Cardiac fibroblast (primary cell): Measurements from ENCODE around the gene TRMT61A.
A peak's percentile ranks its signal among the peaks of the same experiment; 100 is the strongest.

Source experiments
- DNase-seq, 2 donors: peaks; one replicate each; pipeline versions ENCODE4 v3.0.0 to v3.0.0-alpha.2; 2010; ENCODE audit warnings: low read depth in 2 of 2
- H3K4me3 ChIP-seq, 2 donors: replicated peaks in 1 of 2; 1 replicate in 1 of 2; 2 replicates in 1 of 2; pipeline ENCODE4 v1.5.1; 2011; ENCODE audit warnings: low read depth in 2 of 2, low read length in 2 of 2, mild to moderate bottlenecking in 2 of 2, moderate library complexity in 1 of 2
- CTCF ChIP-seq: IDR thresholded peaks from one replicate; pipeline ENCODE4 v1.5.1; 2011; ENCODE audit warnings: low read depth, mild to moderate bottlenecking, low read length, inconsistent platforms

The TRMT61A gene

GRCh38 chr14:103574707-103575285, 45.8 kb downstream of the TRMT61A start:
- DNase-seq, result no peak
- H3K4me3 ChIP-seq, result no peak overlapping the region

GRCh38 chr14:103576371-103577024, 47.5 kb downstream of the TRMT61A start:
- peak; percentile 84 to 96 for DNase-seq
- no peak for TF ChIP-seq CTCF
- no peak overlapping the region for H3K4me3 ChIP-seq

More at GRCh38 chr14:103574707-103575285, 45.8 kb downstream of the TRMT61A start:
- TF ChIP-seq CTCF, result no peak

GRCh38 chr14:103578401-103579075, 49.5 kb downstream of the TRMT61A start:
- no peak for TF ChIP-seq CTCF
- no peak for DNase-seq
- H3K4me3 ChIP-seq, result no peak overlapping the region

GRCh38 chr14:103581206-103581605, 52.2 kb downstream of the TRMT61A start:
- DNase-seq, result no peak
- no peak for TF ChIP-seq CTCF
- H3K4me3 ChIP-seq, result no peak overlapping the region

- H3K4me3 ChIP-seq, result no peak overlapping the region
- no peak for DNase-seq
- TF ChIP-seq CTCF, result no peak
Measured at GRCh38 chr14:103581954-103582703, 53.1 kb downstream of the TRMT61A start.

- no peak overlapping the region for H3K4me3 ChIP-seq
- no peak for DNase-seq
- TF ChIP-seq CTCF, result no peak
Measured at GRCh38 chr14:103584326-103584915, 55.4 kb downstream of the TRMT61A start.
